ENCODE measurements around the gene ZNF37A.
A peak's percentile ranks its signal among the peaks of the same experiment; 100 is the strongest.
"Not testable (repeated sequence)": the region's sequence is repeated elsewhere in the genome, so short reads cannot be mapped to it uniquely, and the experiment has no call there.

Gene ZNF37A

DNA sequence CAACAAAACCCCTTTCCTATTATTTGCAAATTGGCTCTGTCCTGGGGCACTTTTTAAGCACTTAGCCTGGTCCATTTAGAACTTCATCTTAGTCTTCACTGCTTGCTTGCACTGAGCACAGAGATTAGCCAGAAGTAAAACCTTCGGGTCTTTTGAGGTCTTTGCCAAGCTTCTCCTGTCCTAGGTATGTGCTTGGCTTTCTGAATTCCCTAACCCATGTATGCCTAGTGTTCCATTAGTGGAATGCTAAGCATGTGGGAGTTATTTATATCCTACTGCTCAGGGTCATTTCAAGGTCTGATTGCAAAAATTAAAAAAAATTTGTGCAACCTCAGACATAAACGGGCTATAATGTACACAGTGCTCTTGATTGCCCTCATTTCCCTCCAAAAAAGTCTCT lies 18.0 kb downstream of the ZNF37A start:
- no peak for DNase-seq (ENCODE audit: insufficient read length, low spot score)
- FAIRE-seq = no peak
- no peak for TF ChIP-seq POLR2A (IDR thresholded peaks at IDR 0.05; ENCODE audit: low read depth, low read length)

GRCh38 chr10:38118072-38118807 lies 24.1 kb downstream of the ZNF37A start:
- peak; percentile 82 for FAIRE-seq
- no peak for TF ChIP-seq POLR2A (IDR thresholded peaks at IDR 0.05; ENCODE audit: low read depth, low read length)
- no peak for DNase-seq (ENCODE audit: insufficient read length, low spot score)

GRCh38 chr10:38119038-38119437 lies 24.9 kb downstream of the ZNF37A start:
- TF ChIP-seq POLR2A (IDR thresholded peaks at IDR 0.05; ENCODE audit: low read depth, low read length) = no peak
- DNase-seq (ENCODE audit: insufficient read length, low spot score) (no peak), FAIRE-seq (no peak)

GRCh38 chr10:38127812-38128211 lies 33.7 kb downstream of the ZNF37A start:
- DNase-seq (ENCODE audit: insufficient read length, low spot score) (no peak), FAIRE-seq (no peak)
- no peak for TF ChIP-seq POLR2A (IDR thresholded peaks at IDR 0.05; ENCODE audit: low read depth, low read length)

- no peak for TF ChIP-seq POLR2A (IDR thresholded peaks at IDR 0.05; ENCODE audit: low read depth, low read length)
- peak; percentile 23 for FAIRE-seq
- peak; percentile 5 for DNase-seq (ENCODE audit: insufficient read length, low spot score)
Observed at GRCh38 chr10:38143587-38143986, 49.5 kb downstream of the ZNF37A start.

DNA sequence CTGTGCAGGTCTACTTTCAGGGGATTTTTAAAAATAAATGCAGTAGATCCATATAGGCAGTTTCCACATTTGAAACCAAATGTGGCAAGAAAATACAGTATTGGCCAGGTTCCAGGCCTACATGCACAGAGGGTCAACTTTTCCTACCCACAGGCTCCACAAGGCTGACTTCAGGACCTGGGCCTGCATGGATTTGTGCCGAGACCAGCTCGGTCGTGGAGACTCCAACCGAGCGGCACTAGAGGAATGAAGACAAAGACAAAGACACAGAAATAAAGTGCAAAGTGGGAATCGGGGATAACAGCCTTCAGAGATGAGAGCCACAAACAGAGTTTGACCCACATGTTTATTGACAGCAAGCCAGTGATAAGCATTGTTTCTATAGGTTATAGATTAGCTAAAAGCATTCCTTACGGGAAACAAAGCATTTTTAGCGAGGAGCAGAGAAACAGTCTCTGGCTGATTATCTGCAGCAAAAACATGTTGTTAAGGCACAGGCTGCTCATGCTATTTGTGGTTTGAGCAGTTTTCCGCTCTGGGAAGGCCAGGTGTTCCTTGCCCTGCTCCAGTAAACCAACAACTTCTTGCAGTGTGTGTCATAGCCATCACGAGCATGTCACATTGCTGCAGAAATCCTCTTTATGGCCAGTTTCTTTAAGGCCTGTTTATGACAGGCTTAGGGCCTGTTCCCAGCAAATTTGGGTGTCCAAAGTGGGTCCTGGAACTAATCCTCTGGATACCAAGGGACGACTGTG lies 52.6 kb downstream of the ZNF37A start:
- FAIRE-seq (no peak), DNase-seq (ENCODE audit: insufficient read length, low spot score) (no peak)
- TF ChIP-seq POLR2A (IDR thresholded peaks at IDR 0.05; ENCODE audit: low read depth, low read length) = no peak

DNA sequence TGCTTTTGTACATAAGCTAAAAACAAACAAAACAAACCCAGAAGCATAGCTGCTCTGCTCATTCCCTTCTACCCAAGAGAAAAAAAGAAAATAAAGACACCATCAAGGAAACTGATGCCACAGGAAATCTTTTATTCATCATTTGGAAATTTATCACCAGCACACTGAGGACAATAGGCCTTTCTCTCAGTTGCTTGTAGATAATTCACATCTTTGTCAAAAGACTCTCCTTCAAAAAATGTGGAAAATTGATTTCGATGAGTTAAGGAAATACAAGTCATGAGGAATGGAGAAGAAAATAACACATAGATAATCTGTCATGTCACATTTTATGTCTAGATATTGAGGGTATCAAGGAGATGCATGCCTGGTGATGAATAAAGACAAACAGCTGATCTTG lies 53.5 kb downstream of the ZNF37A start:
- DNase-seq (ENCODE audit: insufficient read length, low spot score) (no peak), FAIRE-seq (no peak)
- no peak for TF ChIP-seq POLR2A (IDR thresholded peaks at IDR 0.05; ENCODE audit: low read depth, low read length)

GRCh38 chr10:38150891-38151463 lies 56.8 kb downstream of the ZNF37A start:
- peak; percentile 41 for FAIRE-seq
- not testable (repeated sequence) for DNase-seq (ENCODE audit: insufficient read length, low spot score)

DNA sequence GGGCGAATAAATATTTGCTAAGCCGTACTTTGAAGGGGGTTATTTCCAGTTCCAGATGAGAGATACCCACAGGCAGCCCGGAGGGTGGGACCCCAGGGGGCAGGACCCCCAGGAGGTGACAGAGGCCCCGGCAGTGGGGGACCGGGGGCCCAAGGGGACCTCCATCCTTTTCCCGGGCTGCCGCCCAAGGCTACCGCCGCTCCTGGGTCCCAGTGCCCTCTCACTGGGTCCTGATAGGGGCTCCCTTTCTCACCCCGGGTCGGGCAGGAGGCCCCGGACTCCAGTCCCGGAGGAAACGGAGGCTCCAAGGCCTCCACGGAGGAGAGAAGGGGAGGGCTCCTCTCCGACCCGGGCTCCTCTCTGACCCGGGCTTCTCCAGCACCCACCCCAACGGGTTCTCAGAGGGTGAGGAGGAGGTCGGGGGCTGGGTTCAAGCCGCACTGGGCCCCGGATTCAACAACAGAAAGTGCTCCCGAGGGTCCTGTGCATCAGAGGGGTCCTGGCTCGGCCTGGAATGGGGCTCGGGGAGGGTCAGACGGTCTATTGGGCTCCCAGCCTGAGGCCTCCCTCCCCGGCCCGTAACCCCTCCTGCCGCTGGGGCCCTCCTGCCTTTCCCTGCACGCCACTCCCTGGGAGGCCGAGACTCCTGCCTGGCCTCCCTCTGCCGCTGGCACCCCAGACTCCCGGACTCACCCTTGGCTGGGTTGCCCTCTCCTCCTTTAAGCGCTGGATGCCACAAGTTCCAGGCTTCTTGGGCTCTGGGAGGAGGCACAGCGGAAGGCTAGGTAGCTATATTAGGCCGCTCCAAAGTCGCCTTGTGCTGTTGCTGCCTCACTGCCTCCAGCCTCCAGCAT lies 62.5 kb downstream of the ZNF37A start:
- no peak for DNase-seq (ENCODE audit: insufficient read length, low spot score)
- no peak for TF ChIP-seq POLR2A (IDR thresholded peaks at IDR 0.05; ENCODE audit: low read depth, low read length)
- FAIRE-seq = no peak

DNA sequence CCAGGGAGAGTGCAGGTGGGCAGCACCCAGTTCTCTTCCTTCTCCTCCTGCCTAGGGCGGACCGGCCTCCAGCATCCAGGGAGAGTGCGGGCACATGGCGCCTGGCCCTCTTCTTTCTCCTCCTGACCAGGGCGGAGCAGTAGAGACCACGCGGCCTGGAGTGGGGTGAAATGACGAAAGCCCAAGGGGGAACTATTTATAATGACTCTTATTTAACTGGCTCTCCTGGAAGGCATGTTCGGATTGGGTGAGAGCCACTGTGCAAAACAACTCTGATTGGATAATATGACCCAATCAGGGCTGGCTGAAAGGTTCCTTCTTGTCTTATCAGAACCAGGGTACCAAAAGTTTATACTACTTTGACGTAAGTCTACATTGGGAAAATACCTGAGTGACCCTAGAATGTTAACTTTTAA lies 63.1 kb downstream of the ZNF37A start:
- no peak for TF ChIP-seq POLR2A (IDR thresholded peaks at IDR 0.05; ENCODE audit: low read depth, low read length)
- no peak for DNase-seq (ENCODE audit: insufficient read length, low spot score)
- no peak for FAIRE-seq

DNA sequence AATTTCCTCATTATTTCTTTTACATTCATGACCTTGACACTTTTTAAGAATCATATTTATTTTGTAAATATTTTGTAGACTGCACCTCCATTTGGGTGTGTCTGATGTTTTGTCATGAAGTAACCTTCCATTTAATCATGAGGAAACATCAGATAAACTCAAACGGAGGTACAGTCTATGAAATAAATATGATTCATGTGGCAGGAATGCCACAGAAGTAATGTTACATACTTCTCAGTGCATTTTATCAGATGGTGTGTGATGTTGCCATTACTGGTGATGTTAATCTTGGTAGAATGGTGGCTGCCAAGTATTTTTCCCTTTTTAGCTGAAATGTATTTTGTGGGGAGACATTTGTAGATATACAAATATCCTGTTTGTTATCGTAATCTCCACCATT lies 64.9 kb downstream of the ZNF37A start:
- FAIRE-seq (peak; percentile 20), DNase-seq (ENCODE audit: insufficient read length, low spot score) (no peak)
- TF ChIP-seq POLR2A (IDR thresholded peaks at IDR 0.05; ENCODE audit: low read depth, low read length) = no peak

DNA sequence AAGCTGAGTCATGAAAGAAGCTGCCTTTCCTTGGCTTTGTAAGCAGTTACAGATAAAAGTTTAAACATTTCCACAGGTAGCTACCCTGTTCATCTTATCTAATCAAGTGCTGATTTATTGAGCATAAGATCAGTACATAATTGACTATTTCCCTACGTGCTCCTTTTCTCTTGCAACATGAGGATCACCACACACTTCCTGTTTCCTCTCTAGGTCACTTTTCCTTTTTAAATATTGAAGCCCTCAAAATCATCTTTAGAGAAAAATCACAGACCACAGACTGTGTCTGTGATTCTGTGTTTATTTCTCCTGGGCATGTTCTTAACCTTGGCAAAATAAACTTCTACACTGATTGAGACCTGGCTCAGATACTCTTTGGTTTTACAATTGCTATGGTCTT lies 69.5 kb downstream of the ZNF37A start:
- FAIRE-seq = no peak
- TF ChIP-seq POLR2A (IDR thresholded peaks at IDR 0.05; ENCODE audit: low read depth, low read length) = no peak
- DNase-seq (ENCODE audit: insufficient read length, low spot score) = no peak

DNA sequence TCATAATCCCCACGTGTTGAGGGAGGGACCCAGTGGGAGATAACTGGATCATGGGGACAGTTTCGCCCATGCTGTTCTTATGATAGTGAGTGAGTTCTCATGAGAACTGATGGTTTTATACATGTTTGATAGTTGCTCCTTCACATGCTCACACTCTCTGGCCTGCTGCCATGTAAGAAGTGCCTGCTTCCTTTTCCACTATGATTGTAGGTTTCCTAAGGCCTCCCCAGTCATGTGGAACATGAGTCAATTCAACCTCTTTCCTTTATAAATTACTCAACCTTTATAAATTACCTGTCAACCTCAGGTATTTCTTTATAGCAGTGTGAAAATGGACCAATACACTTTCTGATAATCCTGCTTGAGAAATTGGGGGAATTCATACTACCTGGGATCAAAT lies 80.2 kb downstream of the ZNF37A start:
- DNase-seq (ENCODE audit: insufficient read length, low spot score) = no peak
- no peak for TF ChIP-seq POLR2A (IDR thresholded peaks at IDR 0.05; ENCODE audit: low read depth, low read length)
- no peak for FAIRE-seq

- FAIRE-seq (no peak), DNase-seq (ENCODE audit: insufficient read length, low spot score) (no peak)
- TF ChIP-seq POLR2A (IDR thresholded peaks at IDR 0.05; ENCODE audit: low read depth, low read length) = no peak
Observed at GRCh38 chr10:38184477-38184876, 90.3 kb downstream of the ZNF37A start.
